PC-9 (cell line): ENCODE data around the gene RHOA. TPM values are rescaled to one million over a fixed set of nuclear protein-coding genes. Genes with fewer than 3 reads are reported as not detected.

Source experiments
- BruUV-seq: library from RNA; stranded (reverse); fragments of 400-500 nt; replicated peaks from 2 replicates; lab custom pipeline; 2021; lab: Mats Ljungman, UMichigan
- CTCF ChIA-PET: fragments of 300-600 bp; sonication (Branson Sonifier 250); formaldehyde crosslinking; loops from one replicate; lab custom pipeline; 2022; ENCODE audit warnings: antibody characterized with exemption; lab: Charles Lee
- POLR2A ChIA-PET: fragments of 300-600 bp; sonication (Branson Sonifier 250); formaldehyde crosslinking; loops from one replicate; lab custom pipeline; 2022; ENCODE audit warnings: antibody characterized with exemption; ENCODE audit not compliant: unreplicated experiment; lab: Charles Lee
- DNase-seq, 2 experiments: peaks; one replicate each; pipeline versions ENCODE4 v3.0.0 to v3.0.0-alpha.2; 2015 to 2022; ENCODE audit warnings: mixed read lengths in 1 of 2
- H2AFZ ChIP-seq: fragments of 200-600 bp; sonication (generic); 2 replicates; pipeline ENCODE4 v1.8.1; 2017; ENCODE audit warnings: antibody characterized with exemption
- H3F3A ChIP-seq: fragments of 200-600 bp; sonication (generic); 2 replicates; pipeline ENCODE4 v1.8.1; 2017; ENCODE audit warnings: antibody characterized with exemption, mild to moderate bottlenecking, low read depth; ENCODE audit not compliant: insufficient read depth
- H3K27ac ChIP-seq: fragments of 200-600 bp; sonication (generic); 2 replicates; pipeline ENCODE4 v1.6.1; 2016; ENCODE audit warnings: mixed run types
- H3K27me3 ChIP-seq: fragments of 200-600 bp; sonication (generic); 2 replicates; pipeline ENCODE4 v1.6.1; 2016; ENCODE audit warnings: low read depth, mixed run types; ENCODE audit not compliant: insufficient read depth
- H3K36me3 ChIP-seq: fragments of 200-600 bp; sonication (generic); 2 replicates; pipeline ENCODE4 v1.6.1; 2016; ENCODE audit warnings: low read depth, mixed run types
- H3K4me1 ChIP-seq: fragments of 200-600 bp; sonication (generic); replicated peaks from 2 replicates; pipeline ENCODE4 v1.6.1; 2016; ENCODE audit warnings: mixed run types; ENCODE audit not compliant: insufficient read depth
- H3K4me2 ChIP-seq: fragments of 200-600 bp; sonication (generic); 2 replicates; pipeline ENCODE4 v1.6.1; 2017; ENCODE audit warnings: mixed run types
- H3K4me3 ChIP-seq: fragments of 200-600 bp; sonication (generic); 2 replicates; pipeline ENCODE4 v1.6.1; 2016; ENCODE audit warnings: mixed run types
- H3K79me2 ChIP-seq: fragments of 200-600 bp; sonication (generic); 2 replicates; pipeline ENCODE4 v1.6.1; 2017; ENCODE audit warnings: low read depth, mixed run types
- H3K9me2 ChIP-seq: fragments of 200-600 bp; sonication (generic); 2 replicates; pipeline ENCODE4 v1.8.1; 2017; ENCODE audit warnings: mild to moderate bottlenecking; ENCODE audit not compliant: insufficient read depth
- H3K9me3 ChIP-seq: fragments of 200-600 bp; sonication (generic); 2 replicates; pipeline ENCODE4 v1.8.1; 2016; ENCODE audit warnings: low read depth; ENCODE audit not compliant: insufficient read depth
- H4K20me1 ChIP-seq: fragments of 200-600 bp; sonication (generic); 2 replicates; pipeline ENCODE4 v1.8.1; 2017; ENCODE audit not compliant: insufficient read depth
- CTCF ChIP-seq: fragments of 200-600 bp; sonication (generic); conservative IDR thresholded peaks from 2 replicates; pipeline ENCODE4 v1.6.1; 2017; ENCODE audit warnings: mixed run types, antibody characterized with exemption, mild to moderate bottlenecking, moderate library complexity
- EZH2 ChIP-seq: fragments of 200-600 bp; sonication (generic); IDR thresholded peaks from 2 replicates; pipeline ENCODE4 v1.8.0; 2017; ENCODE audit warnings: antibody characterized with exemption, low read depth
- intact Hi-C: fragments of 100-400 bp; cut with micrococcal nuclease; formaldehyde crosslinking; loops from one replicate; pipeline ENCODE4 v1.10.0; 2022; ENCODE audit not compliant: unreplicated experiment
- total RNA-seq: library from RNA; stranded (reverse); gene quantifications from 2 replicates; pipeline ENCODE4 v1.2.3, GENCODE V29; 2021

The RHOA gene
- total RNA-seq, 1 experiment from 2014 or later = 413 TPM

- H3K27ac ChIP-seq = peak overlapping the region; percentile 81
These were observed 58.8 kb downstream of the RHOA start for GRCh38 chr3:49352890-49353421.

GRCh38 chr3:49352281-49352680, 59.5 kb downstream of the RHOA start:
- Histone ChIP-seq H2AFZ (no peak overlapping the region), H3K36me3 (peaks cover 5% of the 10 kb centered on the region), H3K4me3 (no peak overlapping the region), H4K20me1 (peaks cover 5% of the 10 kb centered on the region; the same call in 1 of the 2 replicates), H3F3A (peaks cover 60% of the 10 kb centered on the region), H3K4me1 (peaks cover 63% of the 10 kb centered on the region), H3K4me2 (peak overlapping the region; percentile 47), H3K27ac (peak overlapping the region; percentile 81), H3K27me3 (no peaks in the 10 kb centered on the region), H3K9me3 (no peaks in the 10 kb centered on the region), H3K79me2 (peaks cover 18% of the 10 kb centered on the region), H3K9me2 (no peaks in the 10 kb centered on the region)
- BruUV-seq = no TSS peak
- intact Hi-C loops = no loop called here
- ChIA-PET CTCF (no interaction called here), POLR2A (interaction anchor here (0.6 to 0.7 kb wide), 5 partner anchors 12 to 214 kb away, joined by 3 to 12 read pairs (median 5); partner anchors contain the start of gene USP4)
- TF ChIP-seq CTCF = no peak
- TF ChIP-seq EZH2 = no peak
- no peak for DNase-seq

More at GRCh38 chr3:49352890-49353421, 58.8 kb downstream of the RHOA start:
- Histone ChIP-seq H3K4me2 (peak overlapping the region; percentile 47), H3K9me2 (no peaks in the 10 kb centered on the region), H3K79me2 (peaks cover 24% of the 10 kb centered on the region), H4K20me1 (peaks cover 5% of the 10 kb centered on the region; the same call in 1 of the 2 replicates), H3K36me3 (peaks cover 5% of the 10 kb centered on the region), H3K4me1 (peaks cover 56% of the 10 kb centered on the region), H3F3A (peaks cover 58% of the 10 kb centered on the region), H3K4me3 (no peak overlapping the region), H2AFZ (no peak overlapping the region), H3K27me3 (no peaks in the 10 kb centered on the region), H3K9me3 (no peaks in the 10 kb centered on the region)
- peak; percentile 31 to 69 for DNase-seq
- intact Hi-C loops = no loop called here
- BruUV-seq = no TSS peak
- TF ChIP-seq CTCF (no peak), EZH2 (no peak)
- POLR2A ChIA-PET = interaction anchor here (0.6 to 0.7 kb wide), 4 partner anchors 11 to 532 kb away, joined by 3 to 9 read pairs (median 4); partner anchors contain the start of gene USP4
- CTCF ChIA-PET = interaction anchor here (0.8 kb wide), 1 partner anchor 860 kb away, joined by 7 read pairs; no protein-coding TSS in a partner anchor

GRCh38 chr3:49351521-49352011, 60.2 kb downstream of the RHOA start:
- Histone ChIP-seq H3K27ac (peak overlapping the region; percentile 81), H3K27me3 (no peaks in the 10 kb centered on the region), H3K9me2 (no peaks in the 10 kb centered on the region), H3K4me2 (peak overlapping the region; percentile 47), H3K4me1 (peaks cover 69% of the 10 kb centered on the region), H3K9me3 (no peaks in the 10 kb centered on the region), H3K4me3 (no peak overlapping the region; the same call in 1 of the 2 replicates), H2AFZ (no peak overlapping the region), H3K36me3 (peaks cover 5% of the 10 kb centered on the region), H3F3A (peaks cover 63% of the 10 kb centered on the region), H4K20me1 (peaks cover 3% of the 10 kb centered on the region; the same call in 1 of the 2 replicates), H3K79me2 (peaks cover 11% of the 10 kb centered on the region)
- no TSS peak for BruUV-seq
- TF ChIP-seq EZH2 (no peak), CTCF (no peak)
- POLR2A ChIA-PET = interaction anchor here (0.6 to 0.7 kb wide), 5 partner anchors 19 to 213 kb away, joined by 3 to 12 read pairs (median 5); no protein-coding TSS in a partner anchor
- intact Hi-C loops = no loop called here
- DNase-seq = peak; percentile 53 to 88
- CTCF ChIA-PET = no interaction called here
